CD4-positive, alpha-beta T cell treated with Interferon gamma for 1 hour (primary cell): ENCODE measurements around the gene RPL22L1.
"Not testable (repeated sequence)": the region's sequence is repeated elsewhere in the genome, so short reads cannot be mapped to it uniquely, and the experiment has no call there.

Experiments used
- DNase-seq: peaks from one replicate; pipeline ENCODE4 v3.0.0-alpha.2; 2020

Gene RPL22L1

DNA sequence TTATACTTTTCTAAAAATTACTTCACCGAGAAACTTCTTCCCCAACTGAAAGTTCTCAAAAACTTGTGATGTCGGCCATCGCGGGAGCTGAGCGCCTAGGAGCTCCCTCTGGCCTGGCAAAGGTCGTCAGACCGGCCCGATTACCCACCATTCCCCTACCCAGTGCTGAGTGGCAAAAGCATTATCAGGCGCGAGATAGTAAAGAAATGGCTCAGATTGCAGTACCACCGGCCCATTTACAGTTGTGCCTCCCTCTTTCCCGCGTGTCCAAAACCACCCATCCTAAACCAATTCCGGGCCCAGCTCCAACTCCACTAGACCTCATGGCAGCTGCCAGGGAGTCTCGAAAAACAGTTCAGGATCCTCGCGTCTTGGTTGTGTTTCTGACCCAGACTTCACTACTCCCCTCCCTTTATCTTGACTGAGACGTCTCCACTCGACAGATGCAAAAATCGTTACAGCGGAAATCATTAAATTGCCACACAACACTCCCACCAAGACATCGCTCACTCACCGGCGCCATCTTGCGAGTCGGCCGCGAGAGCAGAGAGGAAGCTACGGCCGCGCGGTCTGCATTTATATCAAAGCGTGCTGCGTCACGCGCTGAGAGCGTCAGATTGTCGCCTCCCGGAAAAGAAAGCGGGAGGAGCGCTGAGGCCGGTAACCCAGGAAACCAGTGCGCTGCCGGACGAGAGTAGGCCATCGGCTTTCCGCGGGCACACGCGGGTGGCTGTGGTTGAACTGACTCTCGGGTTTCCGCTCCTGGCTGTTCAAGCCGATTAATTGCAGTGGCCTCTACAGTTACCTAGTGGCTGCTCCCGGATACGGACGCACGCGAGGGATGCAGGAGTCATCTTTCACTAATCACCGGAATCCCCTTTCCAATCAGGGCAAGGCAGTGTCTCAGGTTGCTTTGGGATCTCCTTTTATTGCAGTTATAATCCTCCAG lies at the start of gene RPL22L1:
Gene RPL22L1 (minus strand): TSS at position 551 of the 949 bp plus-strand sequence. CDS start 28 bp downstream, at position 523.
- DNase-seq, result peak; percentile 94

DNA sequence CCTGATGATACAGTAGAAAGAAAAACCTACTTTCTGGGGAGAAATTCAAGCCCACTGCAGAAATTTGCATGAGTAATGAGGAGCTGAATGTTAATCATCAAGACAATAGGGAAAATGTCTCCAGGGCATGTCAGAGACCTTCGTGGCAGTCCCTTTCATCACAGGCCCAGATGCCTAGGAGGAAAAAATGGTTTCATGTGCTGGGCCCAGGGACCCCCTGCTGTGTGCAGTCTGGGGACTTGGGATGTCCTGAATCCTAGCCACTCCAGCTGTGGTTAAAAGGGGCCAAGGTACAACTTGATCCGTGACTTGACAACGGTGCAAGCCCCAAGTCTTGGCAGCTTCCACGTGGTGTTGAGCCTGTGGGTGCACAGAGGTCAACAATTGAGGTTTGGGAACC lies 48.7 kb upstream of the RPL22L1 start:
- no peak for DNase-seq

GRCh38 chr3:170914690-170915089 lies 44.7 kb upstream of the RPL22L1 start:
- no peak for DNase-seq

GRCh38 chr3:170914212-170914611 lies 44.2 kb upstream of the RPL22L1 start:
- DNase-seq, result no peak

GRCh38 chr3:170911051-170911450 lies 41.1 kb upstream of the RPL22L1 start:
- no peak for DNase-seq

- no peak for DNase-seq
These were observed 40.5 kb upstream of the RPL22L1 start for GRCh38 chr3:170910542-170910941.

DNA sequence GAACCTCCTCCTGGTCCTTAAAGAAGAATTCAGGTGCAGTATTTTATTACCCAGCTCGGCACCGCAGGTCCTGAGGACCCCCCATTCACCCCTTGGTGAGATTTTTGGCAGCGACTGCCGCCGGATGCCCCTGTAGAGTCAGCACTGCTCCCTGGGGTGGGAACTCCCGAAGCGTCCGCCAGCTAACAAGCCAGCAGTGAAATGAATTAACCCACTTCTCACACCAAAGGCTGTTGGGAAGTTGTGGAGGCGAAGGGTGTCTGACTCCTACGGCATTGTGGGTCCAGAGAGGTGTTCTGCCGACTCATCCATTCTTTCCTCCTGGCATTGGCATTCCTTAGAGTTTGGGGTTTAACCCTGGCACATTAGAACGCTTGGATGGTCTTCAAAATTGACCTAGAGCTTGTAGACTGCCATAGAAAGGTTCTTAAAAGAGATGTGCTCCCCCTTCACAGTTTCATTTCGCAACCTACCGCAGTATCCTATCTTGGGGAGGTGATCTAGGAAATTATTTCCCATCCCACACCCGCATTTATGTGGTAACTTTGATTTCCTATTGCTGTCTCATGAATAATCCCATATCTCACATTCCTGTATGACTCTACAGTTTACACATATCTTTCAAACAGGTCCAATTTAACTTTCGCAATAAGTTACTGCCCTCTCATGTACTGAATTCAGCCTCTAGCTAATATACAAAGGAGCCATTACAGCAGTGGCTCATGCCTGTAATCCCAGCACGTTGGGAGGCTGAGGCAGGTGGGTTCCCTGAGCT lies 39.3 kb upstream of the RPL22L1 start:
- DNase-seq, result no peak

GRCh38 chr3:170908235-170909116 lies 38.5 kb upstream of the RPL22L1 start, which contains the start of gene EIF5A2:
TSS of gene EIF5A2 (minus strand) at chr3:170908637. CDS start at chr3:170907806, 831 bp downstream.
- peak; percentile 96 for DNase-seq

DNA sequence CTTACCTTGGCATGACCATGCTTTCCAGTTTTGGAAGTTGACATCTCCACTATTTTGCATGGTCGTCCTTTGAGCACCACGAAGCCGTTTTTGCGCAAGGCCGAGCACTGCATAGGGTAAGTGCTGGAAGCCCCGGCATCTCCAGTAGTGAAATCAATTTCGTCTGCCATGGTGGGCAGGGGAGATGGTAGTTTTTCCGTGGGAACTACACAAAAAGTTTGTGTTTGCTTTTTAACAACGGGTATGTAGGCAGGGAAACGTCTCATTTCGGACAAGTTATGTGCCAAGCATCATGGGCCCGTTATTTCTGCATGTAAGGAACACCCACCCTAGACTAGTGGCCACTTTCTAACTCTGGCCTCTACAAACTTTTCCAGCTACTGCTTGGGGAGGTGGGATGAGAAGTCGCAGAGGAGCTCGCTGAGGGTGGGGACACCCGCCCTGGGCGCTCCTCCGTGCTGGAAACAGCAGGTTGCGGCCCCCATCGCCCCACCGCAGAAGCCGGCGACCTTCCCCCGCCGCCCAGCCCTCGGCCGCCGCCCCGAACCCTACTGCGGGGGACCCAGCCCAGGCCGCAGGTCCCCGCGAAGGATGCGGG lies 37.7 kb upstream of the RPL22L1 start:
- no peak for DNase-seq

DNA sequence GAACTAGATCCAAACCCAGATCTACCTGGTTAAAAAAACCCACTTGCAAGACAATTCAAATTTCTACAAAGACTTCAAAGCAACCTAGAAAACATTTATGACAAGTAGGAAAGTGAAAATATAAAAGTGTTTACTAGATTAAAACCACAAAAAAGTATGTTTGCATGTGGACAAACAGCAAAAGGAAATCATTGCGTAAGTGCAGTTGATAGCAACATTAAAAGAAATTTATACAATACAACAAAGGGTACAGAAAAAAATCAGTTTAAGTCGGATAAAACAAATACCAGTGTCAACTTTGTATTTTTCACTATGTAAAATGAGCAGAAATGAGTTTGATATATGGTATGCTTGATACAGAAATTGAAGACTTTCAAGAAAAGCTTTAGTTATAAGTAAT lies 35.9 kb upstream of the RPL22L1 start:
- DNase-seq, result no peak

DNA sequence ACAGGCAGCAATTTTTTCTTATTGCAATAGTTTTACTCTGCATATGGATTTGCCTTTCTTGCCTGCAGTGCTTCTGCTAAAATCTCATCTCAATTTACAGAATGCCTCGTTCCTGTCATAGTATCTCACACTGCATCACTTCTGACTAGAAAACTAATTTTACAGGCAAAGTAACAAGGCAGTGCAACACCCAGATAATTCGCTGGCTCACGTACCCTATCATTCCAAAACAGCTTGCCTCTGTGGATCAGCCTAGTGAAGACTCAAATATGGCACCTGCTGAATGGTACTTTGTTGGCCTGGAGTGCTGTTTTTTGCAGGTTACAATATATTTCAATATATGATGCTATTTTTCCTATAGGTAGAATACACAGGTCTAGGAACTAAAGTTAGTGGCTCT lies 33.1 kb upstream of the RPL22L1 start:
- no peak for DNase-seq

GRCh38 chr3:170899455-170899854 lies 29.5 kb upstream of the RPL22L1 start:
- DNase-seq, result no peak

DNA sequence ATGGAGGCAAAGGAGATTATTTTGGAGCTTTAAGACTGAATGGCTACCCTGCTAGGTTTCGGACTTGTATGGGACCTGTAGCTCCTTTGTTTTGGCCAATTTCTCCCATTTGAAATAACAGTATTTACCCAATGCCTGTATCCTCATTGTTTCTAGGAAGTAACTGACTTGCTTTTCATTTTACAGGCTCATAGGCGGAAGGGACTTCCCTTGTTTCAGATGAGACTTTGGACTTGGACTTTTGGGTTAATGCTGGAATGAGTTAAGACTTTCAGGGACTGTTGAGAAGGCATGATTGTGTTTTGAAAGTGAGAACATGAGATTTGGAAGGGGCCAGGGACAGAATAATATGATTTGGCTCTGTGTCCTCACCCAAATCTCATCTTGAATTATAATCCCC lies 28.0 kb upstream of the RPL22L1 start:
- DNase-seq, result no peak

DNA sequence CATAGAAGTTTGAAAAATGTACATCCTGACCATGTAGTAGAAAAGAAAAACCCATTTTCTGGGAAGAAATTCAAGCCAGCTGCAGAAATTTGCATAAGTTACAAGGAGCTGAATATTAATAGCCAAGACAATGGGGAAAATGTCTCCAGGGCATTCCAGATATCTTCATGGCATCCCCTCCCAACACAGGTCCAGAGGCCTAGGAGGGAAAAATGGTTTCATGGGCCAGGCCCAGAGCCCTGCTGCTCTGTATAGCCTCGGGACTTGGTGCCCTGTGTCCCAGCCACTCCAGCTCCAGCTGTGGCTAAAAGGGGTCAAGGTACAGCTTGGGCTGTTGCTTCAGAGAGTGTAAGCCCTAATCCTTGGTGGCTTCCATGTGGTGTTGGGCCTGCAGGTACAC lies 27.2 kb upstream of the RPL22L1 start:
- DNase-seq, result not testable (repeated sequence)

DNA sequence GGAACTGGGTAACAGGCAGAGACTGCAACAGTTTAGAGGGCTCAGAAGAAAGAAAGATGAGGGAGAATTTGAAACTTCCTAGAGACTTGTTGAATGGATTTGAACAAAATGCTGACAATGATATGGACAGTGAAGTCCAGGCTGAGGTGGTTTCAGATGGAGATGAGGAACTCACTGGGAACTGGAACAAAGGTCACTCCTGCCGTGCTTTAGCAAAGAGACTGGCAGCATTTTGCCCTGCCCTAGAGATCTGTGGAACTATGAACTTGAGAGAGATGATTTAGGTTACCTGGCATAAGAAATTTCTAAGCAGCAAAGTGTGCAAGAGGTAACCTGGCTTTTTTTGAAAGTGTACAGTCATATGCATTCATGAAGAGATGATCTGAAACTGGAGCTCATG lies 26.8 kb upstream of the RPL22L1 start:
- no peak for DNase-seq

DNA sequence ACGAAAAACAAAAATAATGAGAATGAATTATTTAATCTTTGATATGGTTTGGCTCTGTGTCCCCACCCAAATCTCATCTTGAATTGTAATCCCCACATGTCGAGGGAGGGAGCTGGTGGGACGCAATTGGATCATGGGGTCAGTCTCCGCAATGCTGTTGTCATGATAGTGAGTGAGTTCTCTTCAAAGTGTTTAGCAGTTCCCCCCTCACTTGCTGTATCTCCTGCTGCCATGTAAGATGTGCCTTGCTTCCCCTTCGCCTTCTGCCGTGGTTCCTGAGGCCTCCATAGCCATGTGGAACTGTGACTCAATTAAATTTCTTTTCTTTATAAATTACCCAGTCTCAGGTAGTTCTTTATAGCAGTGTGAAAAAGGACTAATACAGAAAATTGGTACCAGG lies 26.3 kb upstream of the RPL22L1 start:
- not testable (repeated sequence) for DNase-seq

GRCh38 chr3:170893895-170894294 lies 23.9 kb upstream of the RPL22L1 start:
- no peak for DNase-seq

GRCh38 chr3:170889630-170890029 lies 19.6 kb upstream of the RPL22L1 start:
- no peak for DNase-seq

- DNase-seq, result no peak
These were observed 19.1 kb upstream of the RPL22L1 start for GRCh38 chr3:170889132-170889531.

DNA sequence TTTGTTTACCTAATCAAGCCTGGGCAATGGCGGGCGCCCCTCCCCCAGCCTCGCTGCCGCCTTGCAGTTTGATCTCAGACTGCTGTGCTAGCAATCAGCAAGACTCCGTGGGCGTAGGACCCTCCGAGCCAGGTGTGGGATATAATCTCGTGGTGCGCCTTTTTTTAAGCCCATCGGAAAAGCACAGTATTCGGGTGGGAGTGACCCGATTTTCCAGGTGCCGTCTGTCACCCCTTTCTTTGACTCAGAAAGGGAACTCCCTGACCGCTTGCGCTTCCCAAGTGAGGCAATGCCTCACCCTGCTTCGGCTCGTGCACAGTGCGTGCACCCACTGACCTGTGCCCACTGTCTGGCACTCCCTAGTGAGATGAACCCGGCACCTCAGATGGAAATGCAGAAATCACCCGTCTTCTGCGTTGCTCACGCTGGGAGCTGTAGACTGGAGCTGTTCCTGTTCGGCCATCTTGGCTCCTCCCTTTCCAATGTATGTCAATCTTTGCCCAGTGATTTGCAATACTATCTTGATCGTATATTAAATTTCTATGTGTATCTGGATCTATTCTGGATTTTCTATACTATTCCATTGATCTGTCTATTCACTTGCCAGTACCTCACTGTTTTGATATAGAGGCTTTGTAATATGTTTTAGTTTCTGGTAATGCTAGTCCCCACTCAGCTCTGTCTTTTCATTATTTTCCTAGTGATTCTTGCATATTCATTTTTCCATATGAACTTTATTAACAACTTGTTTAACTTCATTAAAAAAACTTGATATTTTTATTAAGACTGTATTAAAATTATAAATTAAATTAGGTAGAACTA lies 14.3 kb upstream of the RPL22L1 start:
- DNase-seq, result not testable (repeated sequence)

GRCh38 chr3:170878688-170879087 lies 8.7 kb upstream of the RPL22L1 start:
- not testable (repeated sequence) for DNase-seq
